Stimulated activated CD8-positive, alpha-beta memory T cell treated with anti-CD3 and anti-CD28 coated beads, Interleukin-12 subunit alpha, Interleukin-12 subunit beta, amount 100 ng/mL, for 24 hours (primary cell): ENCODE results near the gene TMEM273.

Source experiments
- DNase-seq: peaks from one replicate; pipeline ENCODE4 v3.0.0-alpha.2; 2020; ENCODE audit errors: extremely low read depth

The TMEM273 gene

GRCh38 chr10:49164559-49165188, 23.5 kb downstream of the TMEM273 start:
- DNase-seq: no peak

GRCh38 chr10:49163741-49164140, 24.4 kb downstream of the TMEM273 start:
- DNase-seq: no peak

DNA sequence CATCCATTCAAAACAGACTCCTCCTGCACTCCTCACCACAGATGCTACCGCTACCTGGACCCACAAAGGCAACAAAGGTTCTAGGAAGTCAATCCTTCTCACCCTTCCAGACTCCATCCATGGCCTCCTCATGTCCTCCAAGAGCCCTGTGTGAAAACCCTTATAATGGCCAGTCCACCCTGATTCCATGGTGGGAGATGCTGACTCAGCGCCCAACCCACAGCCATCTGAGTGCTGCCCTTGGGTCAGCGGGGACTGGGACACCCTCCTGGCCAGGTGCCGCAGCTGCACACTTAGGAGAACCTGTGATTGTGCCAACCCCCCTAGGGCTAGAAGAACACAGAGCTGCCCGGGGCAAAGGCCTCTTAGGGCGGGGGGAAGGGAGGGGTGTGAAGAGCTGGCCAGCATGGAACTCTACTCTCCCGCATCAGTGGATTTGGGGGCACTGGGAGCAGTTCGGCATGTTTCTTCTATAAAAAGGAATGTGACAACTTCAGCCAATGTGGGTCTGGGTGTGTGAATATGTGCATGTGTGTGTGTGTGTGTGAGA, 25.4 kb downstream of the TMEM273 start:
- DNase-seq: no peak

GRCh38 chr10:49162063-49162462, 26.1 kb downstream of the TMEM273 start:
- no peak for DNase-seq

DNA sequence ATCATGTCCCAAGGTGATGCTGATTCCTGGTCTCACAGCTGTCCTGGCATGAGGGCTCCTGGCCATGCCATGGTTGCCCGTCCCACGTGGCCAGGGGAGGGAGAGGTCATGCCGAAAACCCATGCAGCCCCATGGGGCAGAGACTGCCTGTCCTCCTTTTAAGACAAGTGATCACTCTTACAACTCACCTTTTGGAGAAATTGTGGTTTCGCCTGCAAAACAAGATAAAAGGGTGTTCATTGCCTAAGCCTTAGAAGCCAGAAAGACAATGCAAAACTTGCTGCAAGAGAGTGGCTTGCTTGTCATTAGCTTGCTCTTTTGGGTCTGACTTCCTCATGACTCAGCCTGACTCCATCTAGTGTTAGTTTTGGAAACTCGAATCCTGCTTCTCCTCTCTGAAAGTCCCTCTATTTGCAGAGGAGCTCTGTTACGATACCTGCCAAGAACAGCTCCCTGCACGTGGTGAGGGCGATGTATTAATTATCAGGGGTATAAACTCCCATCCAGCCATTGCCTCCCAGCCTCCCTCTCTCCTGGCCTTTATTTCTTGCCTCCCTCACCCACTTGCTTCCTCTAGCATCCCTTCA, 26.7 kb downstream of the TMEM273 start:
- DNase-seq: no peak

GRCh38 chr10:49160814-49161213, 27.4 kb downstream of the TMEM273 start:
- no peak for DNase-seq

GRCh38 chr10:49160110-49160509, 28.1 kb downstream of the TMEM273 start:
- DNase-seq: no peak

DNA sequence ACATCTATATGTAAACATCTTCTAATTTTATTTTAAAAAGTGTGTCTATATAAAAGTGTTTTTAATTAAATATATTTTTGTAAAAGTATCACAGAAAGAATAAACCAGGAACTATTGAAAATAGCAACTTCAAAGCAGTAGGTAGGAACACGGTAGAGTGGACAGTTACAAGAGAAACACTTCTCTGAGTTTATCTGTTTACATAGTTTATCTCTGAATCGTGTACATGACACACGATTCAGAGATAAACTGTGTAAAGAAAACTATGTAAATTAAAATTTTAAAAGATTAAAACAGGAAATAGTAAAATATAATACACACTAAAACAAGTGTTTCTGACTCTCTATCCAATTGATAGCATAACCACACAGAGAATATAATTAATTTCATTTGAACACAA, 29.3 kb downstream of the TMEM273 start:
- no peak for DNase-seq

- no peak for DNase-seq
These were observed 29.8 kb downstream of the TMEM273 start for GRCh38 chr10:49158404-49158803.

GRCh38 chr10:49157229-49157628, 31.0 kb downstream of the TMEM273 start:
- no peak for DNase-seq

- no peak for DNase-seq
These were observed 33.5 kb downstream of the TMEM273 start for GRCh38 chr10:49154641-49155040.

GRCh38 chr10:49153971-49154370, 34.2 kb downstream of the TMEM273 start:
- DNase-seq: no peak

- DNase-seq: no peak
These were observed 35.1 kb downstream of the TMEM273 start for GRCh38 chr10:49153115-49153514.

GRCh38 chr10:49152663-49153062, 35.5 kb downstream of the TMEM273 start:
- DNase-seq: no peak

DNA sequence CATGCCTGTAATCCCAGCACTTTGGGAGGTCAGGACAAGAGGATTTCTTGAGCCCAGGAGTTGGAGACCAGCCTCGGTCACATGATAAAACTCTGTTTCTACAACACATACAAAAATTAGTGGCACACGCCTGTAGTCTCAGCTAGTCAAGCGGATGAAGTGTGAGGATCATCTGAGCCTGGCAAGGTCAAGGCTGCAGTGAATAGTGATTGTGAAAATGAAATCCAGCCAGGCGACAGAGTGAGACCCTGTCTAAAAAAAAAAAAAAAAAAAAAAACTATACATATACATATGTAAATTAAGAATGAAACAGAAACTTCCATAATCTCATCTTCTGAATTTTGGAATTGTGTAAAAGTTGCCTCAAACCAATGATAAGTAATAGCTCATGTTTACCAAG, 36.2 kb downstream of the TMEM273 start:
- no peak for DNase-seq

DNA sequence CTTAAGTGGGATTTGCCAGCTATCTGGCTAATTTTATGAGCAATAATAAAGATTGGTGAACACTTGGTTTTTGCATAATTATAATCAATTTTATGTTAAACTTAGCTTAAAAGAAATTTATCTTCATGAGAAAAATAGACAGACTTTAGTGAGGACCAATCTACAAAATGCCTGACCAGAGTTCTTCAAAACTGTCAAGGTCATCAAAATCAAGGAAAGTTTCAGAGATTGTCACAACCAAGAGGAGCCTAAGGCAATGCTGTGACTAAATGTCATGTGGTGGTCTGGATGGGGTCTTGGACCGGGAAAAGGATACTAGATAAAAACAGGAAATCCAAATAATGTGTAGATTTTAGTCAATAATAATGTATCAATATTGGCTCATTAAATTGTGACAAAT, 36.7 kb downstream of the TMEM273 start:
- DNase-seq: no peak

DNA sequence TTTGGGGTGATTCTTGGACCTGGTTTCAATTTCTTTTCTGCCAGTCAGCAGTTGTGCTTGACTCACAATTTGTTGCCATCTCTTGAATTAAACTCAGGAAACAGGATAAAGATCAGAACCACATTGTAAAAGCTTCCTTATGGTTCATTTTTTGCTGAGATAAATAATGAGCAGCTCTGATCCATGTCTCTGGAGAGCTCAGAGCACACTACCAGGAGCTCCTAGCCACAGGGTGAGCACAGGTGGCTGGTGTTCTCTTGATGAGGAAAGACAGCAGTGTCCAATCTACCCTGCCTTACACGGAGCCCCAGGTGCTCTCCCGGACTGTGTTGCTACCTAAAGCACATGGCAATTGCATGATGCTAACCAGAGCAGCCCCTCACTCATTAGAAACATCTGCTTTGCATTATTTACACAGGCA, 37.2 kb downstream of the TMEM273 start:
- no peak for DNase-seq

- DNase-seq: no peak
These were observed 37.8 kb downstream of the TMEM273 start for GRCh38 chr10:49150426-49150825.

DNA sequence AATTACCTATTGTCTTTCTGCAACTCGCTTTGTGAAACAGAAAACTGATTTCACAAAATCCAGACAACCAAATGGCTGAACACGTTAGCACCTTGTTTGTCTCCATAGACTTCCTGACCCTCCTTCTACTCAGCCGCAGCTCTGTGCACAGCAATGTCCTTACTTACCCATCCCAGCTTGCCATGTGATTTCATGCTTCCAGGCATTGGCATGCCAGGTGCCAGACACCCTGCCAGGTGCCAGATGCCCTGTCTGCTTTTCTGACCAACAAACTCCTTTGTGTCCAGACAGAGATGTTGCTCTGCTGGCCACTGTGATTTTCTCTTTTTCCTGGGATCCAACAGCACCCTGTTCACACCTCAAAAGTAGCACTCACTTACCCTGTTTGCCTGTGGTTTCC, 38.3 kb downstream of the TMEM273 start:
- DNase-seq: no peak

GRCh38 chr10:49144058-49144720, 44.0 kb downstream of the TMEM273 start:
- DNase-seq: no peak

GRCh38 chr10:49143249-49143648, 44.9 kb downstream of the TMEM273 start:
- no peak for DNase-seq

DNA sequence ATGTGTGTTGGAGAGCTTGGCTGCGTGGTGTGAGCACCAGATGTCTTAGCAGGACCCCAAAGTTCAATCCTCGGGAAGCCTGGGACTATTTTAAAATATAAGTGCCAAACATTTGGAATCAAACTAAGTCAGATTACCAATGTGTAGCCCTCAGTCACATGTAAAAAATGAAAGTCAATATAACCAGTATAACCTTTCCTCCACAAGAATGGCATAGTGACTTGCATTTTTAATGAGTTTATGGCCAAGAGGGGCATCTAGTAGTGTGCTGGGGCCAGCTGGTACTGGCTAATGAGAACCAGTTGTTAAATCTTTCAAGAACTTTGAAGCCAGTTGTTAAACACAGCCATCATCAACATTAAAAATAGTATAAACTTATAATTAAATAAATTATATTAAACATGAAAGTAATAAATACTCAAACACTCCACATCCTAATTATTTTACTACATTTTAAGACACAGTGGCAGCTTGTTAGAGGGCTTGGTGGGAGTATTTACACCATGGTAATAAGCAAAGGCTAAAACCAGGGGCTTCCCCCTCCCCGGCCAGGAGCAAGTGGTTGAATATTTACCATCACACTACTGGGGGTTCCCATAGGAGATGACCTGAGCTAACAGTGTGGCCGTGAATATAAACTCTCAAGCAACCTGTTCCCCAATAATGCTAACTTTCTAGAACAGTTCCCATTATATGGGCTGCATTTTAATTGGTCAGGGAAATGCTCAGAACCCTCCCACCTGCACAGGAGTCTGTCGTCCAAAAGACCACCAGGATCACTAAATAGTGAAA, 46.5 kb downstream of the TMEM273 start:
- DNase-seq: no peak
